H1 (cell line): ENCODE results near the gene TACR3. TPM values are rescaled to one million over a fixed set of nuclear protein-coding genes. Genes with fewer than 3 reads are reported as not detected.

Experiments
- CTCF ChIA-PET: fragments of 300-600 bp; sonication (Branson Sonifier 250); formaldehyde crosslinking; loops from one replicate; lab custom pipeline; 2021; ENCODE audit not compliant: partially characterized antibody; lab: Charles Lee
- POLR2A ChIA-PET: fragments of 300-600 bp; sonication (Branson Sonifier 250); formaldehyde crosslinking; loops from one replicate; lab custom pipeline; 2021; ENCODE audit warnings: inconsistent platforms; ENCODE audit not compliant: partially characterized antibody; lab: Charles Lee
- DNase-seq, 2 experiments: peaks; one replicate each; pipeline versions ENCODE4 v3.0.0 to v3.0.0-alpha.2; 2010 to 2022; ENCODE audit warnings: low spot score in 2 of 2, low read depth in 1 of 2, mixed read lengths in 1 of 2
- FAIRE-seq: peaks from 2 replicates; lab custom pipeline; 2011; peaks lifted over from hg19 to GRCh38; lab: Jason Lieb, UNC
- H2AFZ ChIP-seq: 2 replicates; pipeline ENCODE4 v1.8.1; 2012; ENCODE audit warnings: low read length, inconsistent platforms
- H2AK5ac ChIP-seq: 2 replicates; pipeline ENCODE4 v1.6.1; 2013; ENCODE audit warnings: low read depth, low read length
- H2BK120ac ChIP-seq: replicated peaks from 2 replicates; pipeline ENCODE3; 2013; ENCODE audit warnings: low read depth, low read length, inconsistent platforms
- H2BK12ac ChIP-seq: 2 replicates; pipeline ENCODE4 v1.6.1; 2013; ENCODE audit warnings: low read depth, low read length
- H2BK15ac ChIP-seq: 2 replicates; pipeline ENCODE4 v1.6.1; 2013; ENCODE audit warnings: low read length
- H2BK20ac ChIP-seq: 2 replicates; pipeline ENCODE4 v1.6.1; 2013; ENCODE audit warnings: low read length
- H2BK5ac ChIP-seq: 2 replicates; pipeline ENCODE4 v1.6.1; 2013; ENCODE audit warnings: low read depth, low read length
- H3K14ac ChIP-seq: 2 replicates; pipeline ENCODE4 v1.6.1; 2013; ENCODE audit warnings: inconsistent platforms; ENCODE audit not compliant: insufficient read length
- H3K18ac ChIP-seq: 2 replicates; pipeline ENCODE4 v1.6.1; 2013; ENCODE audit warnings: low read length; ENCODE audit errors: extremely low read depth
- H3K23ac ChIP-seq: 2 replicates; pipeline ENCODE4 v1.6.1; 2013; ENCODE audit warnings: inconsistent platforms; ENCODE audit not compliant: insufficient read length
- H3K23me2 ChIP-seq: 2 replicates; pipeline ENCODE4 v1.6.1; 2013; ENCODE audit warnings: low read depth, low read length
- H3K27ac ChIP-seq: 2 replicates; pipeline ENCODE4 v1.6.1; 2011; ENCODE audit warnings: low read depth, low read length, inconsistent platforms
- H3K27me3 ChIP-seq, 4 experiments: replicated peaks in 1 of 4; 1 replicate in 1 of 4; 2 replicates in 3 of 4; pipeline versions ENCODE4 v1.6.1 to v1.8.1; 2011 to 2013; ENCODE audit warnings: low read length in 3 of 4, mild to moderate bottlenecking in 3 of 4, inconsistent platforms in 2 of 4, mixed read lengths in 2 of 4, moderate library complexity in 1 of 4; ENCODE audit not compliant: control insufficient read depth in 3 of 4, insufficient read depth in 3 of 4; ENCODE audit errors: extremely low read depth in 1 of 4
- H3K36me3 ChIP-seq, 4 experiments: 2 replicates each; pipeline versions ENCODE4 v1.6.1 to v1.8.1; 2011 to 2013; ENCODE audit warnings: mild to moderate bottlenecking in 4 of 4, low read length in 3 of 4, moderate library complexity in 2 of 4, control low read depth in 1 of 4, inconsistent platforms in 1 of 4; ENCODE audit not compliant: insufficient read depth in 4 of 4, control insufficient read depth in 2 of 4
- H3K4ac ChIP-seq: replicated peaks from 2 replicates; pipeline ENCODE3; 2013; ENCODE audit warnings: low read length, low read depth, mixed read lengths, inconsistent platforms; ENCODE audit not compliant: insufficient read length
- H3K4me1 ChIP-seq, 4 experiments: replicated peaks in 1 of 4; 1 replicate in 1 of 4; 2 replicates in 3 of 4; pipeline versions ENCODE4 v1.6.1 to v1.8.1; 2011 to 2013; ENCODE audit warnings: low read length in 3 of 4, inconsistent platforms in 2 of 4, mixed read lengths in 1 of 4; ENCODE audit not compliant: insufficient read depth in 4 of 4, control insufficient read depth in 3 of 4
- H3K4me2 ChIP-seq, 2 experiments: 2 replicates each; pipeline versions ENCODE4 v1.6.1 to v1.8.1; 2011 to 2013; ENCODE audit warnings: low read depth in 2 of 2, low read length in 2 of 2, control low read depth in 1 of 2, inconsistent platforms in 1 of 2, mild to moderate bottlenecking in 1 of 2; ENCODE audit not compliant: insufficient read depth in 1 of 2
- H3K4me3 ChIP-seq, 4 experiments: fragments of 200-600, 300-600 bp in 1 of 4; sonication (generic), shearing (Covaris generic), sonication (Bioruptor Twin) in 1 of 4; 2 replicates each; pipeline versions ENCODE4 v1.5.1 to v1.8.1; 2011 to 2016; ENCODE audit warnings: low read length in 4 of 4, low read depth in 3 of 4, control low read depth in 2 of 4, inconsistent platforms in 2 of 4, mild to moderate bottlenecking in 2 of 4, mixed read lengths in 1 of 4, moderate library complexity in 1 of 4; ENCODE audit not compliant: insufficient read depth in 2 of 4; ENCODE audit errors: extremely low read depth in 1 of 4
- H3K56ac ChIP-seq: replicated peaks from 2 replicates; pipeline ENCODE3; 2013; ENCODE audit warnings: low read depth, mild to moderate bottlenecking, mixed read lengths, low read length, inconsistent platforms; ENCODE audit not compliant: insufficient read length
- H3K79me1 ChIP-seq: 2 replicates; pipeline ENCODE4 v1.6.1; 2013; ENCODE audit warnings: low read depth, low read length, control low read depth
- H3K79me2 ChIP-seq, 2 experiments: 2 replicates each; pipeline versions ENCODE4 v1.6.1 to v1.8.1; 2012 to 2013; ENCODE audit warnings: low read length in 2 of 2, mild to moderate bottlenecking in 2 of 2, inconsistent platforms in 1 of 2; ENCODE audit not compliant: insufficient read depth in 2 of 2, control insufficient read depth in 1 of 2
- H3K9ac ChIP-seq, 4 experiments: replicated peaks in 1 of 4; 1 replicate in 1 of 4; 2 replicates in 3 of 4; pipeline versions ENCODE4 v1.6.1 to v1.8.1; 2011 to 2013; ENCODE audit warnings: low read depth in 3 of 4, low read length in 3 of 4, control low read depth in 2 of 4, mild to moderate bottlenecking in 2 of 4, moderate library complexity in 2 of 4, inconsistent platforms in 1 of 4; ENCODE audit errors: extremely low read depth in 1 of 4
- H3K9me3 ChIP-seq, 2 experiments: 2 replicates each; pipeline versions ENCODE4 v1.6.1 to v1.8.1; 2012 to 2013; ENCODE audit warnings: mild to moderate bottlenecking in 2 of 2, moderate library complexity in 2 of 2, control low read depth in 1 of 2, inconsistent platforms in 1 of 2, low read depth in 1 of 2, low read length in 1 of 2, mixed read lengths in 1 of 2; ENCODE audit not compliant: insufficient read depth in 2 of 2
- H4K20me1 ChIP-seq, 2 experiments: replicated peaks in 1 of 2; 2 replicates each; pipeline versions ENCODE3 to v1.8.1; 2011 to 2013; ENCODE audit warnings: inconsistent platforms in 2 of 2, low read length in 2 of 2, mild to moderate bottlenecking in 1 of 2; ENCODE audit not compliant: insufficient read depth in 2 of 2, control insufficient read depth in 1 of 2
- H4K5ac ChIP-seq: 2 replicates; pipeline ENCODE4 v1.6.1; 2013; ENCODE audit warnings: low read length, low read depth, mixed read lengths, inconsistent platforms; ENCODE audit not compliant: insufficient read length
- H4K8ac ChIP-seq: 2 replicates; pipeline ENCODE4 v1.8.0; 2013; ENCODE audit warnings: mild to moderate bottlenecking, moderate library complexity, low read length, inconsistent platforms; ENCODE audit not compliant: insufficient read depth; ENCODE audit errors: extremely low read depth
- H4K91ac ChIP-seq: replicated peaks from 2 replicates; pipeline ENCODE3; 2013; ENCODE audit warnings: low read length, mixed read lengths, inconsistent platforms; ENCODE audit not compliant: insufficient read length
- KDM5A ChIP-seq: fragments of 200-600 bp; IDR thresholded peaks from 2 replicates; pipeline ENCODE4 v1.7.1; 2012; ENCODE audit warnings: mild to moderate bottlenecking, low read length, inconsistent platforms, mixed read lengths
- RAD21 ChIP-seq, 2 experiments: IDR thresholded peaks in 1 of 2; conservative IDR thresholded peaks in 1 of 2; 2 replicates each; pipeline ENCODE4 v1.6.1; 2011; ENCODE audit warnings: low read depth in 2 of 2, low read length in 2 of 2, improper control_type of control experiment in 1 of 2, inconsistent platforms in 1 of 2, mild to moderate bottlenecking in 1 of 2, moderate library complexity in 1 of 2
- RNF2 ChIP-seq: fragments of 200-900, 300-1000 bp; sonication (generic); IDR thresholded peaks from 2 replicates; pipeline ENCODE4 v1.7.1; 2016; ENCODE audit warnings: borderline replicate concordance, low read depth, mild to moderate bottlenecking, antibody characterized with exemption, low read length; ENCODE audit not compliant: poor library complexity, severe bottlenecking; ENCODE audit errors: missing control alignments
- SP2 ChIP-seq: IDR thresholded peaks from 2 replicates; pipeline ENCODE4 v1.6.1; 2012; ENCODE audit warnings: mild to moderate bottlenecking, low read length, inconsistent platforms
- WGBS, 2 experiments: shearing (Covaris generic) in 1 of 2; methylation state at CpG; one replicate each; pipeline versions ENCODE4 v1.1.6 to v1.1.7; 2013 to 2015; ENCODE audit warnings: low lambda C conversion rate in 2 of 2, mixed read lengths in 2 of 2, inconsistent platforms in 1 of 2, low coverage in 1 of 2, missing lambda C conversion rate in 1 of 2; ENCODE audit not compliant: insufficient replicate concordance in 2 of 2, insufficient coverage in 1 of 2, insufficient read length in 1 of 2; ENCODE audit errors: extremely low coverage in 1 of 2, missing lambda C conversion rate in 1 of 2; 5-methylcytosine and 5-hydroxymethylcytosine counted together
- polyA plus RNA-seq, 7 experiments: library from polyadenylated mRNA; depleted of rRNA in 3 of 7; stranded (reverse) in 5 of 7; unstranded in 2 of 7; fragments of >200 nt in 5 of 7; fragments of 200-250 nt in 2 of 7; gene quantifications; 1 replicate in 5 of 7; 2 replicates in 1 of 7; 4 replicates in 1 of 7; pipeline versions ENCODE4 v1.2.1 to v1.2.3, GENCODE V29; 2011 to 2013; ENCODE audit warnings: missing spikeins in 2 of 7, mixed read lengths in 2 of 7
- total RNA-seq: library from RNA; stranded (reverse); fragmentation: NEBNext Ultra II Directional; extraction: Animal tissue kit (Norgen Biotek cat#: 25700); gene quantifications from 2 replicates; pipeline ENCODE4 v1.2.1, GENCODE V29; 2021

The TACR3 gene
- total and polyA plus RNA-seq, 2 of the 8 experiments (the other 6 are each of a cell fraction or from before 2014, with no cell fraction given): 0.30 to 2.3 TPM

- Histone ChIP-seq H3K27ac (no peak overlapping the region), H2BK120ac (no peak overlapping the region), H3K79me1 (no peaks in the 10 kb centered on the region), H3K79me2 (no peaks in the 10 kb centered on the region), H3K23me2 (no peaks in the 10 kb centered on the region), H3K18ac (no peak overlapping the region), H3K4me1 (no peaks in the 10 kb centered on the region), H3K4me3 (no peak overlapping the region), H2BK5ac (no peak overlapping the region), H2BK12ac (no peak overlapping the region), H3K4ac (no peak overlapping the region), H3K4me2 (no peak overlapping the region)
- WGBS, 2 experiments: 96% methylated on average over 4 of the region's 4 CpGs; no CpG with 5 or more reads in 1 of the 2 experiments
- no peak for FAIRE-seq
- TF ChIP-seq RNF2 (no peak), KDM5A (no peak), RAD21 (IDR thresholded peaks at IDR 0.05 in 1 of 2, conservative IDR thresholded peaks at IDR 0.05 in 1 of 2; ENCODE audit: low read depth in 2 of 2, low read length in 2 of 2) (no peak), SP2 (no peak)
- TF ChIP-seq, all 59 proteins: peak for 0
- Histone ChIP-seq H2AK5ac (no peak overlapping the region), H4K5ac (no peak overlapping the region), H2BK20ac (no peak overlapping the region), H3K9me3 (no peaks in the 10 kb centered on the region), H3K56ac (no peak overlapping the region), H2BK15ac (no peak overlapping the region), H3K14ac (no peak overlapping the region), H4K91ac (no peak overlapping the region), H4K20me1 (no peaks in the 10 kb centered on the region), H3K23ac (no peak overlapping the region), H4K8ac (no peak overlapping the region), H3K36me3 (no peaks in the 10 kb centered on the region), H3K9ac (no peak overlapping the region), H2AFZ (0 out of 2 replicates have a peak overlapping the region, but pooled peaks have one; percentile 13), H3K27me3 (no peaks in the 10 kb centered on the region)
- POLR2A ChIA-PET: no interaction called here
- CTCF ChIA-PET: interaction anchor here (0.6 to 1.0 kb wide), 2 partner anchors 130 to 143 kb away, joined by 3 read pairs; no protein-coding TSS in a partner anchor
- DNase-seq: no peak
These were observed 152.2 kb downstream of the TACR3 start for GRCh38 chr4:103567591-103567990.
